Astrocyte of the cerebellum (primary cell): Measurements from ENCODE around the gene CA12.

Source experiments
- DNase-seq: peaks from one replicate; pipeline ENCODE4 v3.0.0-alpha.2; 2011; ENCODE audit warnings: low read depth
- H3K4me3 ChIP-seq: 2 replicates; pipeline ENCODE4 v1.5.1; 2011; ENCODE audit warnings: mild to moderate bottlenecking, low read depth, low read length, moderate library complexity
- in situ Hi-C: cut with HindIII; loops from 2 replicates; pipeline ENCODE4 v1.10.0; 2017; ENCODE audit warnings: low sequenced_read_pairs
- TF ChIP-seq, protein P1 (sequence below): IDR thresholded peaks from 2 replicates; pipeline ENCODE4 v1.5.1; 2012; ENCODE audit warnings: low read length, low read depth, moderate library complexity, mild to moderate bottlenecking; ENCODE audit errors: missing control alignments

The CA12 gene

DNA sequence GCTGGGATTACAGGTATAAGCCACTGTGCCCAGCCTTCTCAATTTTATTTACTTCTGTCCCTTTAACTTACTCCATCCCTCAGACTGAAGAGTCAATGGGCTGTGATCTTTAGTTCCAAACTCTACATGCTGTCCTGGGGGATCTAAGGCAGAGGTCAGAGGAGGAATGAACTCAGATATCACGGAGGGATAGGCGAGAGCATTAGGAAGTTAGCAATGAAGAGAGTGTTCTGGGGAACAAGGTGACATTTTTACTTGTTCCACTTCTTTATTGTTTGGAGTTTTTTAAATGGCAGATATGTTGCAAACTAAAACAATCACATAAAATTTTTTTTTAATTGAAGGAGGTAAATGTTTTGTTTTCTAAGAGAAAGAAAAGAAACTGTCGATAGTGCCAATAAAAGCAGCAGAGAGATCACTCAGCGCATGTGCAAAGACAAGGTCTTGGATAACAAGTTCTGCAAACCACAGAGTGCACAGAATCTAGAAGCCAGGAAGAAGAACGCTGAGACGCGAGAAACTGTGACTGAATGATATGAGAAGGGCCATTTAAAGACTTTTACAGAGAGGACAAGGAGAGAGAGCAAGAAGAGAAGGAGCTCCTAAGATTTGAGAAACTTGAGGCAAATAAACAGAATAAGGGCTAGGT, 10.8 kb upstream of the CA12 start:
- no peak overlapping the region for H3K4me3 ChIP-seq
- DNase-seq, result no peak
- TF ChIP-seq, protein P1, sequence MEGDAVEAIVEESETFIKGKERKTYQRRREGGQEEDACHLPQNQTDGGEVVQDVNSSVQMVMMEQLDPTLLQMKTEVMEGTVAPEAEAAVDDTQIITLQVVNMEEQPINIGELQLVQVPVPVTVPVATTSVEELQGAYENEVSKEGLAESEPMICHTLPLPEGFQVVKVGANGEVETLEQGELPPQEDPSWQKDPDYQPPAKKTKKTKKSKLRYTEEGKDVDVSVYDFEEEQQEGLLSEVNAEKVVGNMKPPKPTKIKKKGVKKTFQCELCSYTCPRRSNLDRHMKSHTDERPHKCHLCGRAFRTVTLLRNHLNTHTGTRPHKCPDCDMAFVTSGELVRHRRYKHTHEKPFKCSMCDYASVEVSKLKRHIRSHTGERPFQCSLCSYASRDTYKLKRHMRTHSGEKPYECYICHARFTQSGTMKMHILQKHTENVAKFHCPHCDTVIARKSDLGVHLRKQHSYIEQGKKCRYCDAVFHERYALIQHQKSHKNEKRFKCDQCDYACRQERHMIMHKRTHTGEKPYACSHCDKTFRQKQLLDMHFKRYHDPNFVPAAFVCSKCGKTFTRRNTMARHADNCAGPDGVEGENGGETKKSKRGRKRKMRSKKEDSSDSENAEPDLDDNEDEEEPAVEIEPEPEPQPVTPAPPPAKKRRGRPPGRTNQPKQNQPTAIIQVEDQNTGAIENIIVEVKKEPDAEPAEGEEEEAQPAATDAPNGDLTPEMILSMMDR, result no peak
- in situ Hi-C loops, result no loop called here

GRCh38 chr15:63391669-63392360, 10.2 kb upstream of the CA12 start:
- DNase-seq, result no peak
- in situ Hi-C loops, result no loop called here
- H3K4me3 ChIP-seq, result no peak overlapping the region
- TF ChIP-seq, protein P1, result no peak

GRCh38 chr15:63390689-63391088, 9.0 kb upstream of the CA12 start:
- no peak for DNase-seq
- in situ Hi-C loops, result no loop called here
- H3K4me3 ChIP-seq, result no peak overlapping the region
- TF ChIP-seq, protein P1, result no peak

DNA sequence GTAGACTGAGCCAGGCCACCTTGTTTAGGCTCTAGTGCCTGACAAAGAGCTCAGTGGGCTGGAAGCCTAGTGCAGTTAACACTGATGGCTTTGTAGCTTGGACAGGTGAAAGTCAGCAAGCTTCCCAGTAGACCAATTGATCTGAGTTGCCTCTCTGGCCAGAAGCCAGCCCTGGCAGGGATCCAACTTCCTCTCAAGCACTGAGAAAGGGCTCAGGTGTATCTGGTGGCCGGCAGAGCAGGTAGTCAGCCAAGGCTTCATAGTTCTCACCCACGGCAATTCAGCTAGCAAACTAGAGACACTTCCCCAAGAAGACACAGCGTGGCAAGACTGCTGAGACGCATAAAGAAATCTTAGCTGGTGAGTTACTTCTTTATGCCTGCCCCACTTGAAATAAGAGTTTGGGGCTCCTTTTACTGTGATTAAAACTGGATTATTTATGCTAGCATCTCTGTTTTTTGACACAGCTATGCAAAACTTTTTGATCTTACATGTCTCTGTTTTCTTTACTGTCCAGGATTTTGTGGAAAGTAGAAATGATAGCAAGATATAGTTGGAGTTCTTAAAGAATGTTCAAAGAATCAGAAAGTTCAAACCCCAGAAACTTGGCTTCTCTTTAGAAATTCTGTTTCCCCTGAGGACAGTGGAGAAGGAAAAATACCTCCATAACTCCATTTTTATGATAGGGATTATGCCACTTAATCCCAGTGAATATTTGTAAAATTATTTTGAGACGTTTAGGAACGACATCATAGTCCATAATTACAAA, 8.4 kb upstream of the CA12 start:
- H3K4me3 ChIP-seq, result no peak overlapping the region
- in situ Hi-C loops, result no loop called here
- TF ChIP-seq, protein P1, result no peak
- DNase-seq, result no peak

- TF ChIP-seq, protein P1, result no peak
- no peak overlapping the region for H3K4me3 ChIP-seq
- no peak for DNase-seq
- in situ Hi-C loops, result no loop called here
Measured at GRCh38 chr15:63388511-63388910, 6.9 kb upstream of the CA12 start.

DNA sequence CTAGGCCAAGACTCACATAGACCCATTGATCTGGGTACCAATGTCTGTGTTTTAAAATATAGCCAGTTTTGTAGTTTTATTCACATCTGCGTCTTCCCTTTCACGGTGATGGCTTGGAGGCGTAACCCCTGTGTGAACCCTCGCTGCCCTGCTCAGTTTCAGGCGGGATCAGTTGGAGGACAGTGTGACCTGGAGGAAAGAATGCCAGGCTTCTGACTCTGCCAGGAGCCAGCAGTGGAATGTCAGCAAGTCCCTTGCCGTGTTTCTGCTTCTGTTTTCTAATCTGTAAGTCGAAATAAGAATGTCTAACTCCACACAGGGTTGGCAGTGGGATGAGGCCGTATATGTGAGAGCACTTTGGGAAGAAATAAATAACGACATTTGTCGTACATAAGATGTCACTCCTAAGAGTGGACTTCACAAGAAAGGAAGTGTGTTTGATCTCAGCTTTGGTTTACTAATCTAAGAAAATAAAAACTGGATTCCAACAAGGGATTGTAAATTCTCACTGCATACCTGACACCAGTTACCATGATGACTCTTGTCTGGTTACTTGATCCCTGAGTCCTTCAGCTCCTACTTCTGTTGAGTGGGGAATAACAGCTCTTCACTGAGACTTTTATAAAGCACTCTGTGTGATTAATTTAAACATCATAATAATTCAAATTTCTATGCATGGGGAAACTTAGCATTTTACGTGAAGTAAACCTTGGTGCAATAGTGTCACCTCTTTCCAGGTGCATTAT, 6.3 kb upstream of the CA12 start:
- in situ Hi-C loops, result no loop called here

More for the DNA sequence above, 6.3 kb upstream of the CA12 start:
- no peak overlapping the region for H3K4me3 ChIP-seq
- no peak for DNase-seq
- TF ChIP-seq, protein P1, result no peak
